GM19328 (cell line): ENCODE data around the gene CCM2.
"Not testable (repeated sequence)": the region's sequence is repeated elsewhere in the genome, so short reads cannot be mapped to it uniquely, and the experiment has no call there.

ENCODE experiments used
- ATAC-seq: cut with Tn5 transposase; IDR thresholded peaks from one replicate; pipeline ENCODE4 v1.9.1; 2021; ENCODE audit warnings: mild to moderate bottlenecking, moderate library complexity; ENCODE audit not compliant: unreplicated experiment

Gene CCM2

GRCh38 chr7:45031829-45032228, 31.8 kb downstream of the CCM2 start:
- ATAC-seq: no peak

GRCh38 chr7:45032421-45032820, 32.4 kb downstream of the CCM2 start:
- ATAC-seq: no peak

GRCh38 chr7:45033261-45033930, 33.4 kb downstream of the CCM2 start:
- no peak for ATAC-seq

GRCh38 chr7:45033931-45034290, 33.9 kb downstream of the CCM2 start:
- ATAC-seq: no peak

GRCh38 chr7:45034710-45035109, 34.7 kb downstream of the CCM2 start:
- not testable (repeated sequence) for ATAC-seq

- ATAC-seq: no peak
These were observed 35.4 kb downstream of the CCM2 start for GRCh38 chr7:45035371-45035770.

- no peak for ATAC-seq
These were observed 35.9 kb downstream of the CCM2 start for GRCh38 chr7:45035893-45036292.

- ATAC-seq: no peak
These were observed 36.3 kb downstream of the CCM2 start for GRCh38 chr7:45036317-45036716.

GRCh38 chr7:45036796-45037195, 36.8 kb downstream of the CCM2 start:
- ATAC-seq: no peak

- ATAC-seq: no peak
These were observed 37.9 kb downstream of the CCM2 start for GRCh38 chr7:45037876-45038275.

GRCh38 chr7:45039106-45039505, 39.1 kb downstream of the CCM2 start:
- ATAC-seq: no peak

GRCh38 chr7:45044338-45044737, 44.3 kb downstream of the CCM2 start:
- ATAC-seq: no peak

- ATAC-seq: no peak
These were observed 48.7 kb downstream of the CCM2 start for GRCh38 chr7:45048748-45049147.

GRCh38 chr7:45050198-45050597, 50.2 kb downstream of the CCM2 start:
- no peak for ATAC-seq

GRCh38 chr7:45052011-45052410, 52.0 kb downstream of the CCM2 start:
- ATAC-seq: no peak

- no peak for ATAC-seq
These were observed 53.4 kb downstream of the CCM2 start for GRCh38 chr7:45053401-45053800.

GRCh38 chr7:45053941-45054340, 53.9 kb downstream of the CCM2 start:
- no peak for ATAC-seq

- ATAC-seq: no peak
These were observed 54.4 kb downstream of the CCM2 start for GRCh38 chr7:45054442-45054841.

- no peak for ATAC-seq
These were observed 55.0 kb downstream of the CCM2 start for GRCh38 chr7:45055016-45055415.

GRCh38 chr7:45055594-45056219, 55.7 kb downstream of the CCM2 start:
- ATAC-seq: no peak

- no peak for ATAC-seq
These were observed 57.9 kb downstream of the CCM2 start for GRCh38 chr7:45057878-45058277.

- ATAC-seq: no peak
These were observed 60.3 kb downstream of the CCM2 start for GRCh38 chr7:45060295-45060694.

GRCh38 chr7:45061352-45061751, 61.4 kb downstream of the CCM2 start:
- no peak for ATAC-seq
